T-helper 9 cell (primary cell): ENCODE data around the gene FGG.

Source experiments
- DNase-seq: peaks from one replicate; pipeline ENCODE4 v3.0.0-alpha.2; 2020

Gene FGG

GRCh38 chr4:154585369-154586018, 27.0 kb downstream of the FGG start:
- DNase-seq = no peak

GRCh38 chr4:154584259-154584658, 28.2 kb downstream of the FGG start:
- DNase-seq = no peak

GRCh38 chr4:154583677-154584076, 28.8 kb downstream of the FGG start:
- no peak for DNase-seq

GRCh38 chr4:154583230-154583629, 29.2 kb downstream of the FGG start:
- no peak for DNase-seq

DNA sequence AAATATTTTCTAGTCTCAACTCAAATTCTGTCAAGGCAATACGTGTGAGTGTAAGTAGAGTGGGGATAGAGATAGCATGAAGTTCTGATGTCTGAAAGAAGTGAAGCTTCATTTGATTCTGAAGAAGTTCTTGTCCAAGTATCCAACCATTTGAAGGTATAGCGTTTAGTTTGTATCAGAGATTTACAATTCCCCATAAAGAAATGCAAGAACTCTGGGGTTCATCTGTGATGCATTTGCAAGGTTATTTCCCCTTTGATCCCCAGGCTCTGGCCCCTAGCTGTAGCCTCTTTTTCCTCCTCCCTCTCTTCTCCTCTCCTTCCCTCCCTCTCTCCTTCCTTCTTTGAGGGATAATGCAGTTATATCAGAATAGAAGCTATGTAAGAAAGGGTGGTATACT, 29.7 kb downstream of the FGG start:
- no peak for DNase-seq

- no peak for DNase-seq
These were observed 32.5 kb downstream of the FGG start for GRCh38 chr4:154579927-154580326.

- no peak for DNase-seq
These were observed 33.5 kb downstream of the FGG start for GRCh38 chr4:154578919-154579318.

GRCh38 chr4:154577324-154577723, 35.1 kb downstream of the FGG start:
- DNase-seq = no peak

GRCh38 chr4:154574311-154574710, 38.1 kb downstream of the FGG start:
- DNase-seq = no peak

- no peak for DNase-seq
These were observed 39.1 kb downstream of the FGG start for GRCh38 chr4:154573190-154573870.

GRCh38 chr4:154569584-154569983, 42.9 kb downstream of the FGG start:
- DNase-seq = no peak

DNA sequence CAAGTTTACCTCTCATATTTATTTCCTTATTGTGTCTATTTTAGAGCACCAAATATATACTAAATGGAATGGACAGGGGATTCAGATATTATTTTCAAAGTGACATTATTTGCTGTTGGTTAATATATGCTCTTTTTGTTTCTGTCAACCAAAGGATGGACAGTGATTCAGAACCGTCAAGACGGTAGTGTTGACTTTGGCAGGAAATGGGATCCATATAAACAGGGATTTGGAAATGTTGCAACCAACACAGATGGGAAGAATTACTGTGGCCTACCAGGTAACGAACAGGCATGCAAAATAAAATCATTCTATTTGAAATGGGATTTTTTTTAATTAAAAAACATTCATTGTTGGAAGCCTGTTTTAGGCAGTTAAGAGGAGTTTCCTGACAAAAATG, 43.4 kb downstream of the FGG start:
- DNase-seq = no peak

GRCh38 chr4:154566639-154567204, 45.7 kb downstream of the FGG start:
- DNase-seq = no peak

- no peak for DNase-seq
These were observed 46.8 kb downstream of the FGG start for GRCh38 chr4:154565704-154566103.

DNA sequence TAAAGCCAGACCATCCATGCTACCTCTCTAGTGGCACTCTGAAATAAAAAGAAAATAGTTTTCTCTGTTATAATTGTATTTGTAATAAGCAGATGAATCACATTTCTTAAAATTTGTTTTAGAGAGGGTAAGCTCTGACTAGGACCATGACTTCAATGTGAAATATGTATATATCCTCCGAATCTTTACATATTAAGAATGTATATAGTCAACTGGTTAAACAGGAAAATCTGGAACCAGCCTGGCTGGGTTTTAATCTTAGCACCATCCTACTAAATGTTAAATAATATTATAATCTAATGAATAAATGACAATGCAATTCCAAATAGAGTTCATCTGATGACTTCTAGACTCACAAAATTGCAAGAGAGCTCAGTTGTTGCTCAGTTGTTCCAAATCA, 48.1 kb downstream of the FGG start:
- DNase-seq = no peak

- DNase-seq = no peak
These were observed 49.7 kb downstream of the FGG start, which contains the start of gene FGB for GRCh38 chr4:154562697-154563254. Gene FGB (plus strand): TSS chr4:154563011. CDS start chr4:154563019, 8 bp downstream.

GRCh38 chr4:154560824-154561231, 51.6 kb downstream of the FGG start:
- DNase-seq = no peak

GRCh38 chr4:154560419-154560801, 52.0 kb downstream of the FGG start:
- no peak for DNase-seq

- DNase-seq = no peak
These were observed 52.7 kb downstream of the FGG start for GRCh38 chr4:154559494-154560418.

DNA sequence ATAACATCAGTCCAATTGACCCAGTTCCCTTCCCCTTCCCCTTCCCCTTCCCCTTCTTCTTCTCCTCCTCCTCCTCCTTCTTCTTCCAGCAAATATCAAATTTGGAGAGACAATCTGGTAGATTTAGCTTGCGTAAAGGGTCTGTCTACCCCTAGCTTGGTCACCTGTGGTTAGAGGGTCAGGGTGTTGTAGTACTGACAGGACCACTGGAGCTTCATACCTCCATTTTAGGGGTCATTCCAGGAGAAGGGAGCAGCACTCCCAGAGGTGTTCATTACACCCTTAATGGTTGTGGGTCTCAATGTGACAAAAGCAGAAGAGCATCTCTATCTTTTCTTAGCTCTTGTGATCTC, 53.3 kb downstream of the FGG start:
- no peak for DNase-seq
